C4-2B (cell line): ENCODE results near the gene DENND2D.

Source experiments
- CTCF ChIP-seq: fragments of 450-650 bp; conservative IDR thresholded peaks from 2 replicates; pipeline ENCODE4 v1.5.1; 2017; ENCODE audit warnings: mild to moderate bottlenecking
- ZFX ChIP-seq: fragments of 450-650 bp; IDR thresholded peaks from 2 replicates; pipeline ENCODE4 v1.6.1; 2017

GRCh38 chr1:111182052-111182451 lies 18.4 kb downstream of the DENND2D start:
- TF ChIP-seq CTCF (no peak), ZFX (no peak)
